Neural cell (in vitro differentiated cells): ENCODE data around the gene FAM47C. TPM values are rescaled to one million over a fixed set of nuclear protein-coding genes. Genes with fewer than 3 reads are reported as not detected.

ENCODE experiments used
- H2AFZ ChIP-seq: fragments of 200-600, 300-800 bp; sonication (generic), shearing (Covaris generic); 2 replicates; pipeline ENCODE4 v1.6.0; 2014; ENCODE audit warnings: low read depth, mild to moderate bottlenecking, antibody characterized with exemption, low read length, moderate library complexity
- H3F3A ChIP-seq: fragments of 200-600 bp; shearing (Covaris generic); 2 replicates; pipeline ENCODE4 v1.6.1; 2016; ENCODE audit warnings: mild to moderate bottlenecking, moderate library complexity, mixed read lengths, antibody characterized with exemption, low read length; ENCODE audit not compliant: insufficient read depth, poor library complexity, severe bottlenecking
- H3K27ac ChIP-seq: fragments of 200-600, 300-800 bp; sonication (generic), shearing (Covaris generic); 2 replicates; pipeline ENCODE4 v1.5.1; 2014; ENCODE audit warnings: mild to moderate bottlenecking, low read length, moderate library complexity
- H3K27me3 ChIP-seq: fragments of 300-800, 200-600 bp; sonication (generic), shearing (Covaris generic); 2 replicates; pipeline ENCODE4 v1.6.0; 2014; ENCODE audit warnings: mild to moderate bottlenecking, low read depth, low read length, moderate library complexity; ENCODE audit not compliant: insufficient read depth
- H3K36me3 ChIP-seq: fragments of 300-800, 200-600 bp; sonication (generic), shearing (Covaris generic); 2 replicates; pipeline ENCODE4 v1.5.1; 2014; ENCODE audit warnings: mild to moderate bottlenecking, antibody characterized with exemption, low read length, moderate library complexity; ENCODE audit not compliant: insufficient read depth
- H3K4me2 ChIP-seq: fragments of 300-800, 200-600 bp; sonication (generic), shearing (Covaris generic); 2 replicates; pipeline ENCODE4 v1.6.0; 2014; ENCODE audit warnings: mild to moderate bottlenecking, low read length
- H3K4me3 ChIP-seq: fragments of 300-800, 200-600 bp; sonication (generic), shearing (Covaris generic); 2 replicates; pipeline ENCODE4 v1.5.1; 2014; ENCODE audit warnings: mild to moderate bottlenecking, low read length, moderate library complexity
- H3K79me2 ChIP-seq: fragments of 200-600 bp; shearing (Covaris generic); replicated peaks from 2 replicates; pipeline ENCODE4 v1.6.0; 2014; ENCODE audit warnings: mild to moderate bottlenecking, low read length, moderate library complexity; ENCODE audit not compliant: insufficient read depth
- H3K9ac ChIP-seq: fragments of 300-800, 200-600 bp; sonication (generic), shearing (Covaris generic); 2 replicates; pipeline ENCODE4 v1.6.1; 2016; ENCODE audit warnings: mild to moderate bottlenecking, low read length, mixed read lengths
- H3K9me2 ChIP-seq: fragments of 200-600 bp; shearing (Covaris generic); 2 replicates; pipeline ENCODE4 v1.6.1; 2016; ENCODE audit warnings: mild to moderate bottlenecking, low read length, mixed read lengths; ENCODE audit not compliant: insufficient read depth
- H3K9me3 ChIP-seq: fragments of 200-600, 300-800 bp; sonication (generic), shearing (Covaris generic); 2 replicates; pipeline ENCODE4 v1.6.1; 2016; ENCODE audit warnings: mild to moderate bottlenecking, mixed run types, low read length, moderate library complexity, mixed read lengths
- H4K20me1 ChIP-seq: fragments of 200-600 bp; shearing (Covaris generic); 2 replicates; pipeline ENCODE4 v1.6.1; 2016; ENCODE audit warnings: mild to moderate bottlenecking, mixed run types; ENCODE audit not compliant: insufficient read depth
- EP300 ChIP-seq: fragments of 450-650 bp; conservative IDR thresholded peaks from 2 replicates; pipeline ENCODE4 v1.6.1; 2014; ENCODE audit warnings: antibody characterized with exemption, mild to moderate bottlenecking, moderate library complexity; ENCODE audit not compliant: poor library complexity, severe bottlenecking
- EZH2 ChIP-seq: fragments of 200-600, 300-800 bp; shearing (Covaris generic), sonication (generic); IDR thresholded peaks from 2 replicates; pipeline ENCODE4 v1.6.1; 2014; ENCODE audit warnings: antibody characterized with exemption, low read length, borderline replicate concordance, mild to moderate bottlenecking; ENCODE audit not compliant: insufficient read depth, poor library complexity, severe bottlenecking
- MXI1 ChIP-seq: fragments of 450-650 bp; conservative IDR thresholded peaks from 2 replicates; pipeline ENCODE4 v1.6.1; 2014; ENCODE audit warnings: antibody characterized with exemption, mild to moderate bottlenecking; ENCODE audit not compliant: poor library complexity, severe bottlenecking
- POLR2AphosphoS5 ChIP-seq: IDR thresholded peaks from 2 replicates; pipeline ENCODE4 v1.6.1; 2012
- RAD21 ChIP-seq: fragments of 450-650 bp; conservative IDR thresholded peaks from 2 replicates; pipeline ENCODE4 v1.6.1; 2014; ENCODE audit warnings: antibody characterized with exemption, mild to moderate bottlenecking, moderate library complexity
- SMC3 ChIP-seq: fragments of 450-650 bp; conservative IDR thresholded peaks from 2 replicates; pipeline ENCODE4 v1.6.1; 2014; ENCODE audit warnings: antibody characterized with exemption, mild to moderate bottlenecking, moderate library complexity; ENCODE audit not compliant: poor library complexity
- TAF1 ChIP-seq: IDR thresholded peaks from 2 replicates; pipeline ENCODE4 v1.6.1; 2012; ENCODE audit warnings: low read depth
- polyA plus RNA-seq: library from polyadenylated mRNA; depleted of rRNA; stranded (reverse); fragments of >200 nt; gene quantifications from 2 replicates; pipeline ENCODE4 v1.2.3, GENCODE V29; 2014
- TF ChIP-seq, protein P1 (sequence below): IDR thresholded peaks from 2 replicates; pipeline ENCODE4 v1.6.1; 2012; ENCODE audit warnings: borderline replicate concordance
- TF ChIP-seq, protein P2 (sequence below): fragments of 450-650 bp; IDR thresholded peaks from 2 replicates; pipeline ENCODE4 v1.5.1; 2014; ENCODE audit warnings: antibody characterized with exemption, mild to moderate bottlenecking, moderate library complexity; ENCODE audit not compliant: poor library complexity, severe bottlenecking

FAM47C gene
- polyA plus RNA-seq, 1 donor from 2014 or later, result not detected

DNA sequence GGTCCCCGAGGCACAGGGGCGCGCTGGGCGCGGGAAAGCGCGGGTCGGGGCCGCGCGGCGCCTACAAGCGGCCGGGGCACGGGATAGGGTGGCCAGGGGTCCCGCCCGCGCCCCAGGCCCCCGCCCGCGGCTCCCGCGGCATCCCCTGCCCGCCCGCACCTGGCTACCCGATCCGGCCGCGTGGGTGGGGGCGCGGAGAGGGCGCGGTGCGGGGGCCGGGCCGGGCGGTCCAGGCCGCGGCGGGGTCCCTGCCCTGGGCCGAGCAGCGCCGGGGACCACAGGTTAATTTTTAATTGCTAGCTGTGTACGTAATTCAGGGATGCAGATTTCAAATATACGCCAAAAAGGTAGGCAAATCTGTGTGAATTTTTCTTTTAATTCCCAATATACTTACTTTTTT is 44.3 kb upstream of the FAM47C start:
- Histone ChIP-seq H3F3A (no peaks in the 10 kb centered on the region), H3K4me3 (no peak overlapping the region), H3K9me3 (no peaks in the 10 kb centered on the region), H3K4me2 (no peak overlapping the region), H3K27me3 (no peaks in the 10 kb centered on the region), H3K79me2 (no peaks in the 10 kb centered on the region), H4K20me1 (no peaks in the 10 kb centered on the region), H3K36me3 (no peaks in the 10 kb centered on the region), H2AFZ (no peak overlapping the region), H3K27ac (no peak overlapping the region), H3K9ac (no peak overlapping the region), H3K9me2 (no peaks in the 10 kb centered on the region)
- no peak for TF ChIP-seq SMC3
- TF ChIP-seq MXI1, result no peak
- TF ChIP-seq, protein P1, sequence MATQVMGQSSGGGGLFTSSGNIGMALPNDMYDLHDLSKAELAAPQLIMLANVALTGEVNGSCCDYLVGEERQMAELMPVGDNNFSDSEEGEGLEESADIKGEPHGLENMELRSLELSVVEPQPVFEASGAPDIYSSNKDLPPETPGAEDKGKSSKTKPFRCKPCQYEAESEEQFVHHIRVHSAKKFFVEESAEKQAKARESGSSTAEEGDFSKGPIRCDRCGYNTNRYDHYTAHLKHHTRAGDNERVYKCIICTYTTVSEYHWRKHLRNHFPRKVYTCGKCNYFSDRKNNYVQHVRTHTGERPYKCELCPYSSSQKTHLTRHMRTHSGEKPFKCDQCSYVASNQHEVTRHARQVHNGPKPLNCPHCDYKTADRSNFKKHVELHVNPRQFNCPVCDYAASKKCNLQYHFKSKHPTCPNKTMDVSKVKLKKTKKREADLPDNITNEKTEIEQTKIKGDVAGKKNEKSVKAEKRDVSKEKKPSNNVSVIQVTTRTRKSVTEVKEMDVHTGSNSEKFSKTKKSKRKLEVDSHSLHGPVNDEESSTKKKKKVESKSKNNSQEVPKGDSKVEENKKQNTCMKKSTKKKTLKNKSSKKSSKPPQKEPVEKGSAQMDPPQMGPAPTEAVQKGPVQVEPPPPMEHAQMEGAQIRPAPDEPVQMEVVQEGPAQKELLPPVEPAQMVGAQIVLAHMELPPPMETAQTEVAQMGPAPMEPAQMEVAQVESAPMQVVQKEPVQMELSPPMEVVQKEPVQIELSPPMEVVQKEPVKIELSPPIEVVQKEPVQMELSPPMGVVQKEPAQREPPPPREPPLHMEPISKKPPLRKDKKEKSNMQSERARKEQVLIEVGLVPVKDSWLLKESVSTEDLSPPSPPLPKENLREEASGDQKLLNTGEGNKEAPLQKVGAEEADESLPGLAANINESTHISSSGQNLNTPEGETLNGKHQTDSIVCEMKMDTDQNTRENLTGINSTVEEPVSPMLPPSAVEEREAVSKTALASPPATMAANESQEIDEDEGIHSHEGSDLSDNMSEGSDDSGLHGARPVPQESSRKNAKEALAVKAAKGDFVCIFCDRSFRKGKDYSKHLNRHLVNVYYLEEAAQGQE, result no peak
- TF ChIP-seq RAD21, result no peak
- TF ChIP-seq EZH2, result no peak
- no peak for TF ChIP-seq POLR2AphosphoS5
- no peak for TF ChIP-seq TAF1
- TF ChIP-seq, protein P2, sequence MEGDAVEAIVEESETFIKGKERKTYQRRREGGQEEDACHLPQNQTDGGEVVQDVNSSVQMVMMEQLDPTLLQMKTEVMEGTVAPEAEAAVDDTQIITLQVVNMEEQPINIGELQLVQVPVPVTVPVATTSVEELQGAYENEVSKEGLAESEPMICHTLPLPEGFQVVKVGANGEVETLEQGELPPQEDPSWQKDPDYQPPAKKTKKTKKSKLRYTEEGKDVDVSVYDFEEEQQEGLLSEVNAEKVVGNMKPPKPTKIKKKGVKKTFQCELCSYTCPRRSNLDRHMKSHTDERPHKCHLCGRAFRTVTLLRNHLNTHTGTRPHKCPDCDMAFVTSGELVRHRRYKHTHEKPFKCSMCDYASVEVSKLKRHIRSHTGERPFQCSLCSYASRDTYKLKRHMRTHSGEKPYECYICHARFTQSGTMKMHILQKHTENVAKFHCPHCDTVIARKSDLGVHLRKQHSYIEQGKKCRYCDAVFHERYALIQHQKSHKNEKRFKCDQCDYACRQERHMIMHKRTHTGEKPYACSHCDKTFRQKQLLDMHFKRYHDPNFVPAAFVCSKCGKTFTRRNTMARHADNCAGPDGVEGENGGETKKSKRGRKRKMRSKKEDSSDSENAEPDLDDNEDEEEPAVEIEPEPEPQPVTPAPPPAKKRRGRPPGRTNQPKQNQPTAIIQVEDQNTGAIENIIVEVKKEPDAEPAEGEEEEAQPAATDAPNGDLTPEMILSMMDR, result no peak
- TF ChIP-seq EP300, result no peak

DNA sequence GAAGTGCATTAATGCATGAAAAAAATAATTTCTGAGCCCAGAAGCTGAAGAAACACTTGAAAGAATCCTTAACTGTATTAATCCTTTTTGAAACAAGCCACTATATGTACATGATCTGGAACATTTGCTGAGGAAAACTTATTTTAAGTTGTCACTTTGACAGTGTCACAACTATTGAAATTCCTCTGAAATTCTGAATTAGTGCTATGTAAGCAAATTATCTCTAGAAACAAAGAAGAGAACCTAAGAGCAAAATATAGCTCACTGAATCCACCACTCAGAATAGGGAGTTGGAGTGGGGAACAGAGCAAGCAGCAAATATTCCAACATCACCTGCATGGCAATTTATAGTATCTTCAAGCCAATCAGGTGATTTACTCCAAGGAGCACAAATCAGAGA is 34.6 kb upstream of the FAM47C start:
- Histone ChIP-seq H3K27ac (no peak overlapping the region), H3K4me3 (no peak overlapping the region), H3K9me3 (no peaks in the 10 kb centered on the region), H3K4me2 (no peak overlapping the region), H3K9ac (no peak overlapping the region), H3K36me3 (no peaks in the 10 kb centered on the region), H3F3A (no peaks in the 10 kb centered on the region), H4K20me1 (no peaks in the 10 kb centered on the region), H3K79me2 (no peaks in the 10 kb centered on the region), H3K27me3 (no peaks in the 10 kb centered on the region), H3K9me2 (no peaks in the 10 kb centered on the region), H2AFZ (no peak overlapping the region)
- TF ChIP-seq EP300, result no peak
- TF ChIP-seq TAF1, result no peak
- no peak for TF ChIP-seq POLR2AphosphoS5
- TF ChIP-seq EZH2, result no peak

DNA sequence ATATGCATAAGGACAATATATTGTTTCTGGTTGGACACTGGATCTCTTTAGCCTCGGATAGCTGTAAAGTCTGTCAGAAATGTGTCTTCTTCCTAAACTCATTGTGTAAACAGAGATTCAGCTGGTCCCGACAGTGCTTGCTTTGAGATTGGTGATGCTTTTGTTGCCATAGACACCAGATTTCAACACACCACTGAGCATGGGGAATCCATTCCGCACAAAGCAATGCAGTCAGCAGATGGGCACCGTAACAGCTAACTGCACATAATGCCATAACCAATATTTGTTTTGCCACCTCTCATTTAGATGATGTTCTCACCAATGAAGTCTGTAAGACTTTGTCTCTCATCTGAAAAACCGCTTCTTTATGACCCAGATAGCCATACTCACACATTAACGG is 33.3 kb upstream of the FAM47C start:
- no peaks in the 10 kb centered on the region for H3K9me2 ChIP-seq
- no peak overlapping the region for H3K9ac ChIP-seq
- H3K27ac ChIP-seq, result no peak overlapping the region
- H2AFZ ChIP-seq, result no peak overlapping the region
- H3K27me3 ChIP-seq, result no peaks in the 10 kb centered on the region
- no peaks in the 10 kb centered on the region for H3K9me3 ChIP-seq
- H3F3A ChIP-seq, result no peaks in the 10 kb centered on the region
- TF ChIP-seq POLR2AphosphoS5 (no peak), EZH2 (no peak), TAF1 (no peak), SMC3 (no peak), MXI1 (no peak), RAD21 (no peak), EP300 (no peak)
- TF ChIP-seq, protein P2, result no peak
- TF ChIP-seq, protein P1, result no peak
- H3K4me3 ChIP-seq, result no peak overlapping the region
- H3K79me2 ChIP-seq, result no peaks in the 10 kb centered on the region
- no peak overlapping the region for H3K4me2 ChIP-seq
- no peaks in the 10 kb centered on the region for H4K20me1 ChIP-seq
- no peaks in the 10 kb centered on the region for H3K36me3 ChIP-seq
